Neural progenitor cell (in vitro differentiated cells): ENCODE results near the gene MSI2.

Source experiments
- CTCF ChIP-seq: fragments of 200-600 bp; sonication (generic); IDR thresholded peaks from 2 replicates; pipeline ENCODE4 v1.5.1; 2017; ENCODE audit warnings: antibody characterized with exemption, mild to moderate bottlenecking
- EZH2phosphoT487 ChIP-seq: fragments of 200-600 bp; sonication (generic); IDR thresholded peaks from 2 replicates; pipeline ENCODE4 v1.6.1; 2017; ENCODE audit warnings: antibody characterized with exemption

- no peak for TF ChIP-seq CTCF
- TF ChIP-seq EZH2phosphoT487, result no peak
These were observed 175.1 kb downstream of the MSI2 start for GRCh38 chr17:57431415-57431814.
